HepG2 (cell line): Measurements from ENCODE around the gene ZNF117. TPM values are rescaled to one million over a fixed set of nuclear protein-coding genes. Genes with fewer than 3 reads are reported as not detected.

Experiments
- AKAP8 ChIP-seq: sonication (generic); formaldehyde crosslinking; IDR thresholded peaks from 2 replicates; pipeline ENCODE4 v1.5.1; 2020; ENCODE audit warnings: mild to moderate bottlenecking, missing genetic modification reagents
- CBX2 ChIP-seq, 2 experiments: fragments of 200-600 bp in 1 of 2; sonication (generic); formaldehyde crosslinking in 1 of 2; IDR thresholded peaks; 2 replicates each; pipeline versions ENCODE4 v1.7.0 to v1.8.1; 2018 to 2022; ENCODE audit warnings: low read depth in 2 of 2, low read length in 1 of 2, mild to moderate bottlenecking in 1 of 2, missing genetic modification reagents in 1 of 2
- CEBPB ChIP-seq: IDR thresholded peaks from 2 replicates; pipeline ENCODE4 v1.6.1; 2011; ENCODE audit warnings: low read depth, low read length, improper control_type of control experiment, borderline replicate concordance
- DMAP1 ChIP-seq: IDR thresholded peaks from 2 replicates; pipeline ENCODE4 v1.6.1; 2016
- MED8 ChIP-seq: sonication (generic); formaldehyde crosslinking; IDR thresholded peaks from 2 replicates; pipeline ENCODE4 v1.8.1; 2023; ENCODE audit warnings: mild to moderate bottlenecking, missing genetic modification reagents; ENCODE audit not compliant: insufficient replicate concordance
- MTERF4 ChIP-seq: sonication (generic); formaldehyde crosslinking; IDR thresholded peaks from 2 replicates; pipeline ENCODE4 v1.8.0; 2023; ENCODE audit warnings: mild to moderate bottlenecking, missing genetic modification reagents
- NFAT5 ChIP-seq: sonication (generic); formaldehyde crosslinking; IDR thresholded peaks from 2 replicates; pipeline ENCODE4 v1.4.0; 2020; ENCODE audit warnings: missing genetic modification reagents
- RAD21 ChIP-seq: fragments of 450-650 bp; formaldehyde crosslinking; IDR thresholded peaks from 2 replicates; pipeline ENCODE4 v1.5.0; 2020; ENCODE audit warnings: mild to moderate bottlenecking
- RFX1 ChIP-seq: fragments of 450-650 bp; IDR thresholded peaks from 2 replicates; pipeline ENCODE4 v1.6.1; 2017
- SMARCE1 ChIP-seq: fragments of 450-650 bp; IDR thresholded peaks from 2 replicates; pipeline ENCODE4 v1.6.1; 2017; ENCODE audit warnings: borderline replicate concordance
- TARDBP ChIP-seq: sonication (generic); formaldehyde crosslinking; IDR thresholded peaks from 2 replicates; pipeline ENCODE4 v1.8.0; 2022; ENCODE audit warnings: mild to moderate bottlenecking, missing genetic modification reagents
- ZBTB3 ChIP-seq: sonication (generic); formaldehyde crosslinking; IDR thresholded peaks from 2 replicates; pipeline ENCODE4 v1.4.0; 2020; ENCODE audit warnings: low read depth, mild to moderate bottlenecking, moderate library complexity, missing genetic modification reagents, borderline replicate concordance
- ZBTB43 ChIP-seq: sonication (generic); formaldehyde crosslinking; conservative IDR thresholded peaks from 2 replicates; pipeline ENCODE4 v1.4.0; 2020; ENCODE audit warnings: missing genetic modification reagents
- ZBTB49 ChIP-seq: sonication (generic); formaldehyde crosslinking; IDR thresholded peaks from 2 replicates; pipeline ENCODE4 v1.4.0; 2020; ENCODE audit warnings: missing genetic modification reagents, borderline replicate concordance
- ZFP90 ChIP-seq: sonication (generic); formaldehyde crosslinking; IDR thresholded peaks from 2 replicates; pipeline ENCODE4 v1.8.0; 2022; ENCODE audit warnings: missing genetic modification reagents, mild to moderate bottlenecking, inconsistent platforms, borderline replicate concordance
- ZNF33A ChIP-seq: sonication (generic); formaldehyde crosslinking; IDR thresholded peaks from 2 replicates; pipeline ENCODE4 v1.5.1; 2020; ENCODE audit warnings: missing genetic modification reagents, mild to moderate bottlenecking, moderate library complexity, borderline replicate concordance
- ZNF713 ChIP-seq: sonication (generic); formaldehyde crosslinking; IDR thresholded peaks from 2 replicates; pipeline ENCODE4 v1.4.0; 2020; ENCODE audit warnings: mild to moderate bottlenecking, missing genetic modification reagents
- polyA plus RNA-seq, 8 experiments: library from polyadenylated mRNA; depleted of rRNA in 3 of 8; stranded (reverse) in 7 of 8; unstranded in 1 of 8; fragments of >200 nt; fragmentation: Illumina TruSeq in 4 of 8; extraction: Trizol in 4 of 8; gene quantifications; 2 replicates each; pipeline versions ENCODE4 v1.2.1 to v1.2.3, GENCODE V29; 2011 to 2016; ENCODE audit warnings: low read depth in 4 of 8, missing spikeins in 1 of 8, mixed read lengths in 1 of 8; ENCODE audit not compliant: insufficient read depth in 1 of 8
- total RNA-seq, 5 experiments: library from RNA; depleted of rRNA; stranded (reverse); fragments of >200 nt; fragmentation: Illumina TruSeq; extraction: Trizol; gene quantifications; 2 replicates each; pipeline ENCODE4 v1.2.3, GENCODE V29; 2016; ENCODE audit warnings: low read depth in 1 of 5

The ZNF117 gene
- total and polyA plus RNA-seq, 2 of the 13 experiments (the other 11 are each of a cell fraction or from before 2014, with no cell fraction given) = 6.6 to 20.0 TPM

GRCh38 chr7:65006094-65006992, 15.5 kb upstream of the ZNF117 start, which contains the start of gene ERV3-1 (continued):
- TF ChIP-seq NFAT5 (CRISPR knock-in tag) (peak; percentile 61; the same call in 1 of the 2 replicates), CBX2 (IDR thresholded peaks at IDR 0.05; ENCODE audit: low read depth, low read length) (no peak), CBX2 (CRISPR knock-in tag; IDR thresholded peaks at IDR 0.05; ENCODE audit: low read depth) (no peak), RFX1 (no peak), ZBTB43 (CRISPR knock-in tag) (no peak), ZBTB3 (no peak), SMARCE1 (no peak), MED8 (CRISPR knock-in tag) (peak; percentile 32), ZNF713 (CRISPR knock-in tag) (no peak), ZFP90 (0 out of 2 replicates have a peak, but pooled peaks have one; percentile 59), ZNF33A (CRISPR knock-in tag) (no peak), CEBPB (no peak), ZBTB49 (no peak), TARDBP (CRISPR knock-in tag) (no peak), RAD21 (no peak), MTERF4 (no peak), DMAP1 (no peak; the same call in 1 of the 2 replicates), AKAP8 (CRISPR knock-in tag) (no peak)
